Epithelial cell of esophagus (primary cell): ENCODE results near the gene G3BP1.

Source experiments
- DNase-seq: peaks from one replicate; pipeline ENCODE4 v3.0.0; 2010; ENCODE audit warnings: low read depth
- H3K4me3 ChIP-seq: 2 replicates; pipeline ENCODE4 v1.5.1; 2011; ENCODE audit warnings: mild to moderate bottlenecking, low read length, control low read depth
- CTCF ChIP-seq: IDR thresholded peaks from 2 replicates; pipeline ENCODE4 v1.5.1; 2011; ENCODE audit warnings: low read depth, mild to moderate bottlenecking, low read length, control low read depth, inconsistent platforms; ENCODE audit not compliant: insufficient read depth; ENCODE audit errors: missing control alignments

G3BP1 gene

GRCh38 chr5:151735646-151736045 is 36.1 kb upstream of the G3BP1 start:
- no peak for TF ChIP-seq CTCF
- no peak overlapping the region for H3K4me3 ChIP-seq
- no peak for DNase-seq

GRCh38 chr5:151737431-151737830 is 34.3 kb upstream of the G3BP1 start:
- no peak for DNase-seq
- H3K4me3 ChIP-seq, result no peak overlapping the region
- TF ChIP-seq CTCF, result no peak

- TF ChIP-seq CTCF, result no peak
- DNase-seq, result no peak
- no peak overlapping the region for H3K4me3 ChIP-seq
Observed at GRCh38 chr5:151738125-151738848, 33.5 kb upstream of the G3BP1 start.

GRCh38 chr5:151739395-151739794 is 32.4 kb upstream of the G3BP1 start:
- TF ChIP-seq CTCF, result no peak
- DNase-seq, result no peak
- H3K4me3 ChIP-seq, result no peak overlapping the region

- no peak for TF ChIP-seq CTCF
- no peak overlapping the region for H3K4me3 ChIP-seq
Observed at GRCh38 chr5:151739939-151740335, 31.8 kb upstream of the G3BP1 start.

GRCh38 chr5:151740336-151740942 is 31.3 kb upstream of the G3BP1 start:
- TF ChIP-seq CTCF, result peak; percentile 82
- DNase-seq, result peak; percentile 63
- H3K4me3 ChIP-seq, result no peak overlapping the region

More at GRCh38 chr5:151739939-151740335, 31.8 kb upstream of the G3BP1 start:
- peak; percentile 36 for DNase-seq
